ENCODE measurements around the gene SUPT6H. TPM values are rescaled to one million over a fixed set of nuclear protein-coding genes. Genes with fewer than 3 reads are reported as not detected.
A peak's percentile ranks its signal among the peaks of the same experiment; 100 is the strongest.

The SUPT6H gene
- total RNA-seq, 6 experiments from 2014 or later = 72.7 to 79.7 (median 74.0) TPM

- H3K9me3 Mint-ChIP-seq = no peaks in the 10 kb centered on the region
- TF ChIP-seq CTCF (IDR thresholded peaks at IDR 0.05) = no peak
- H3K27me3 Mint-ChIP-seq (ENCODE audit: insufficient read depth) = peaks cover 8% of the 10 kb centered on the region
- H3K36me3 Mint-ChIP-seq (ENCODE audit: low read depth) = peaks cover 31% of the 10 kb centered on the region
- DNase-seq = no peak
- H3K4me3 Mint-ChIP-seq = peak overlapping the region; percentile 33
- peaks cover 35% of the 10 kb centered on the region for H3K4me1 Mint-ChIP-seq (ENCODE audit: low read depth)
- peak overlapping the region; percentile 96 for H3K27ac Mint-ChIP-seq
Observed at GRCh38 chr17:28712705-28713415, 50.9 kb downstream of the SUPT6H start.

GRCh38 chr17:28714281-28714680 lies 52.3 kb downstream of the SUPT6H start:
- peak; percentile 42 for TF ChIP-seq CTCF (IDR thresholded peaks at IDR 0.05)
- Mint-ChIP-seq H3K27me3 (ENCODE audit: insufficient read depth) (peaks cover 8% of the 10 kb centered on the region), H3K4me3 (no peak overlapping the region), H3K4me1 (ENCODE audit: low read depth) (peaks cover 50% of the 10 kb centered on the region), H3K9me3 (no peaks in the 10 kb centered on the region), H3K27ac (no peak overlapping the region; the same call in 1 of the 2 replicates), H3K36me3 (ENCODE audit: low read depth) (peaks cover 26% of the 10 kb centered on the region)
- DNase-seq = no peak

GRCh38 chr17:28715217-28715616 lies 53.2 kb downstream of the SUPT6H start:
- TF ChIP-seq CTCF (IDR thresholded peaks at IDR 0.05) = no peak
- Mint-ChIP-seq H3K27me3 (ENCODE audit: insufficient read depth) (peaks cover 13% of the 10 kb centered on the region), H3K36me3 (ENCODE audit: low read depth) (peaks cover 31% of the 10 kb centered on the region), H3K9me3 (peaks cover 3% of the 10 kb centered on the region; the same call in 1 of the 2 replicates), H3K4me3 (peak overlapping the region; percentile 88; the same call in 1 of the 2 replicates), H3K27ac (peak overlapping the region; percentile 25; the same call in 1 of the 2 replicates), H3K4me1 (ENCODE audit: low read depth) (peaks cover 52% of the 10 kb centered on the region)
- DNase-seq = no peak

GRCh38 chr17:28716740-28717577 lies 55.0 kb downstream of the SUPT6H start:
- peaks cover 8% of the 10 kb centered on the region; the same call in 1 of the 2 replicates for H3K9me3 Mint-ChIP-seq
- no peak for DNase-seq
- H3K4me3 Mint-ChIP-seq = peak overlapping the region; percentile 88
- peak overlapping the region; percentile 82 for H3K27ac Mint-ChIP-seq
- H3K36me3 Mint-ChIP-seq (ENCODE audit: low read depth) = peaks cover 46% of the 10 kb centered on the region
- TF ChIP-seq CTCF (IDR thresholded peaks at IDR 0.05) = no peak
- peaks cover 13% of the 10 kb centered on the region for H3K27me3 Mint-ChIP-seq (ENCODE audit: insufficient read depth)
- peaks cover 55% of the 10 kb centered on the region for H3K4me1 Mint-ChIP-seq (ENCODE audit: low read depth)

GRCh38 chr17:28717578-28718332 lies 55.8 kb downstream of the SUPT6H start, which contains the start of gene RAB34:
TSS of gene RAB34 (minus strand) at chr17:28717868. CDS start at chr17:28717266, 602 bp downstream.
- peaks cover 9% of the 10 kb centered on the region for H3K27me3 Mint-ChIP-seq (ENCODE audit: insufficient read depth)
- TF ChIP-seq CTCF (IDR thresholded peaks at IDR 0.05) = peak; percentile 72
- peaks cover 8% of the 10 kb centered on the region; the same call in 1 of the 2 replicates for H3K9me3 Mint-ChIP-seq
- H3K4me3 Mint-ChIP-seq = peak within 1 kb of the TSS; percentile 88
- DNase-seq = peak; percentile 74
- peaks cover 54% of the 10 kb centered on the region for H3K4me1 Mint-ChIP-seq (ENCODE audit: low read depth)
- peaks cover 40% of the 10 kb centered on the region for H3K36me3 Mint-ChIP-seq (ENCODE audit: low read depth)
- H3K27ac Mint-ChIP-seq = peak within 1 kb of the TSS; percentile 91

Data from HFFc6 (cell line).